GM12874 (cell line): ENCODE results near the gene KIAA0232.
A peak's percentile ranks its signal among the peaks of the same experiment; 100 is the strongest.

Experiments
- CTCF ChIP-seq: IDR thresholded peaks from 2 replicates; pipeline ENCODE4 v1.5.1; 2011; ENCODE audit warnings: low read depth, mild to moderate bottlenecking, control low read depth, low read length, moderate library complexity; ENCODE audit not compliant: insufficient read depth

The KIAA0232 gene

GRCh38 chr4:6908432-6909112 is 126.0 kb downstream of the KIAA0232 start:
- no peak for TF ChIP-seq CTCF

- peak; percentile 30; the same call in 1 of the 2 replicates for TF ChIP-seq CTCF
Measured at GRCh38 chr4:6909113-6909969, 126.8 kb downstream of the KIAA0232 start, which contains the start of gene TBC1D14. TSS of gene TBC1D14 (plus strand) at chr4:6909826. CDS start at chr4:6923390, 13,564 bp downstream.

GRCh38 chr4:6909970-6910339 is 127.4 kb downstream of the KIAA0232 start:
- TF ChIP-seq CTCF = no peak

- TF ChIP-seq CTCF = peak; percentile 44
Measured at GRCh38 chr4:6910340-6910959, 127.9 kb downstream of the KIAA0232 start.

- no peak for TF ChIP-seq CTCF
Measured at GRCh38 chr4:6910960-6911874, 128.7 kb downstream of the KIAA0232 start.

GRCh38 chr4:6912441-6912840 is 129.9 kb downstream of the KIAA0232 start:
- TF ChIP-seq CTCF = no peak
